ENCODE measurements around the gene METTL24. TPM values are rescaled to one million over a fixed set of nuclear protein-coding genes. Genes with fewer than 3 reads are reported as not detected.
"Not testable (repeated sequence)": the region's sequence is repeated elsewhere in the genome, so short reads cannot be mapped to it uniquely, and the experiment has no call there.

The METTL24 gene
- total and polyA plus RNA-seq, 2 of the 8 experiments (the other 6 are each of a cell fraction or from before 2014, with no cell fraction given), result 0.30 to 0.39 TPM

DNA sequence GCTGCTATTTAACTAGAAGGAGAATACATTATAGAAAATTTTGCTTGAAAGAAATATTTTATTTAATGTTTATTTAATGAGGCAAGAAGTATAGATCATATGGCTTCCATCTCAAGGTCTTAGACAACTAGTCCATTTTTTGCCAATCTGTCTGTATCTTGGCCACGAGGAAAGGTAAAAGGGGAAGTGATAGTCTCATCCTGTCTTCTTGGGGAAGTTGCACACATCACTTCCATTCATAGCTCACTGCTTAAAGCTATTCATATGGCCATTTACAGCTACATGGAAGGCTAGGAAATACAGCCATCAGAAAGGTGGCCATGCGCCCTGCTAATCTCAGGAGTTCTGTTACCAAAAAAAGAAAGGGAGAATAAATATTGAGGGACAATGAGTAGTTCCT is 50.8 kb downstream of the METTL24 start (continued):
- TF ChIP-seq JUND (IDR thresholded peaks at IDR 0.05; ENCODE audit: low read length) (no peak), TEAD4 (IDR thresholded peaks at IDR 0.05; ENCODE audit: low read depth, low read length) (no peak), EZH2 (IDR thresholded peaks at IDR 0.05; ENCODE audit: low read depth, low read length, severe bottlenecking) (no peak), CBX5 (IDR thresholded peaks at IDR 0.05; ENCODE audit: low read depth, low read length) (no peak), KDM1A (IDR thresholded peaks at IDR 0.05; ENCODE audit: borderline replicate concordance, low read length) (no peak)

DNA sequence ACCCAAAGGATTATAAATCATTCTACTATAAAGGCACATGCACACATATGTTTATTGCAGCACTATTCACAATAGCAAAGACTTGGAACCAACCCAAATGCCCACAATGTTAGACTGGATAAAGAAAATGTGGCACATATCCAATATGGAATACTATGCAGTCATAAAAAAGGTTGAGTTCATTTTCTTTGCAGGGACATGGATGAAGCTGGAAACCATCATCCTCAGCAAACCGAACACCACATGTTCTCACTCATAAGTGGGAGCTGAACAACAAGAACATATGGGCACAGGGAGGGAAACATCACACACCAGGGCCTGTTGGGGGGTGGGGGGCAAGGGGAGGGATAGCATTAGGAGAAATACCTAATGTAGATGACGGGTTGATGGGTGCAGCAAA is 52.3 kb downstream of the METTL24 start:
- H2AK5ac ChIP-seq (ENCODE audit: low read depth, low read length); DNase-seq (ENCODE audit: low read depth in 1 of 2, low spot score in 2 of 2); H2BK5ac ChIP-seq (ENCODE audit: low read depth, low read length); H3K56ac ChIP-seq (replicated peaks; ENCODE audit: insufficient read length, low read depth, low read length); H3K23ac ChIP-seq (ENCODE audit: insufficient read length); H4K8ac ChIP-seq (ENCODE audit: extremely low read depth, insufficient read depth, low read length); H2BK20ac ChIP-seq (ENCODE audit: low read length); H2BK12ac ChIP-seq (ENCODE audit: low read depth, low read length); H3K27me3 ChIP-seq (replicated peaks in 1 of 4; ENCODE audit: control insufficient read depth in 3 of 4, extremely low read depth in 1 of 4, insufficient read depth in 3 of 4, low read length in 3 of 4); H3K9me3 ChIP-seq (ENCODE audit: insufficient read depth in 2 of 2, low read depth in 1 of 2, low read length in 1 of 2); H3K79me2 ChIP-seq (ENCODE audit: control insufficient read depth in 1 of 2, insufficient read depth in 2 of 2, low read length in 2 of 2); H4K5ac ChIP-seq (ENCODE audit: insufficient read length, low read depth, low read length); H3K23me2 ChIP-seq (ENCODE audit: low read depth, low read length); H3K4me3 ChIP-seq (ENCODE audit: extremely low read depth in 1 of 4, insufficient read depth in 2 of 4, low read depth in 3 of 4, low read length in 4 of 4); H3K4me2 ChIP-seq (ENCODE audit: insufficient read depth in 1 of 2, low read depth in 2 of 2, low read length in 2 of 2); POLR2A ChIA-PET (ENCODE audit: partially characterized antibody); H2BK15ac ChIP-seq (ENCODE audit: low read length); H4K91ac ChIP-seq (replicated peaks; ENCODE audit: insufficient read length, low read length); H3K9ac ChIP-seq (replicated peaks in 1 of 4; ENCODE audit: extremely low read depth in 1 of 4, low read depth in 3 of 4, low read length in 3 of 4); H3K4ac ChIP-seq (replicated peaks; ENCODE audit: insufficient read length, low read depth, low read length); H3K4me1 ChIP-seq (replicated peaks in 1 of 4; ENCODE audit: control insufficient read depth in 3 of 4, insufficient read depth in 4 of 4, low read length in 3 of 4); H2BK120ac ChIP-seq (replicated peaks; ENCODE audit: low read depth, low read length); H3K79me1 ChIP-seq (ENCODE audit: low read depth, low read length); FAIRE-seq; H4K20me1 ChIP-seq (replicated peaks in 1 of 2; ENCODE audit: control insufficient read depth in 1 of 2, insufficient read depth in 2 of 2, low read length in 2 of 2); H3K36me3 ChIP-seq (ENCODE audit: control insufficient read depth in 2 of 4, insufficient read depth in 4 of 4, low read length in 3 of 4); H3K18ac ChIP-seq (ENCODE audit: extremely low read depth, low read length); H3K14ac ChIP-seq (ENCODE audit: insufficient read length); H3K27ac ChIP-seq (ENCODE audit: low read depth, low read length); H2AFZ ChIP-seq (ENCODE audit: low read length): not testable (repeated sequence)
- CTCF ChIA-PET (ENCODE audit: partially characterized antibody), result interaction anchor here (1.4 kb wide), 1 partner anchor 14 kb away, joined by 3 read pairs; no protein-coding TSS in a partner anchor
- WGBS, 2 experiments (ENCODE audit: extremely low coverage in 1 of 2, insufficient coverage in 1 of 2, insufficient read length in 1 of 2, insufficient replicate concordance in 2 of 2, low coverage in 1 of 2, low lambda C conversion rate in 2 of 2, missing lambda C conversion rate in 1 of 2), result 97% methylated on average over 2 of the region's 2 CpGs; no CpG with 5 or more reads in 1 of the 2 experiments
